T-cell (primary cell): ENCODE results near the gene UNC5C. TPM values are rescaled to one million over a fixed set of nuclear protein-coding genes. Genes with fewer than 3 reads are reported as not detected.

Source experiments
- ATAC-seq, 4 experiments: fragments of 200-7000 bp in 3 of 4; fragments of 150-1000 bp in 1 of 4; cut with Tn5 transposase; replicated peaks in 1 of 4; 1 replicate in 3 of 4; 2 replicates in 1 of 4; pipeline ENCODE4 v1.10.0; 2021; ENCODE audit warnings: moderate library complexity in 3 of 4, mild to moderate bottlenecking in 2 of 4, moderate number of reproducible peaks in 1 of 4
- CTCF ChIA-PET, 2 donors: fragments of 300-600 bp; sonication (Branson Sonifier 250); formaldehyde crosslinking; loops; one replicate each; lab custom pipeline; 2022; ENCODE audit warnings: antibody characterized with exemption in 2 of 2; lab: Charles Lee
- POLR2A ChIA-PET, 2 donors: fragments of 300-600 bp; sonication (Branson Sonifier 250); formaldehyde crosslinking; loops; one replicate each; lab custom pipeline; 2022; ENCODE audit warnings: antibody characterized with exemption in 2 of 2; lab: Charles Lee
- DNase-seq, 35 experiments: peaks; one replicate each; pipeline versions ENCODE4 v3.0.0 to v3.0.0-alpha.2; 2013 to 2023
- H3K27ac ChIP-seq: one replicate; pipeline ENCODE4 v1.5.1; 2013; ENCODE audit warnings: low read length
- H3K27me3 ChIP-seq, 2 experiments: replicated peaks in 1 of 2; 1 replicate in 1 of 2; 2 replicates in 1 of 2; pipeline versions ENCODE4 v1.6.1 to v1.7.0; 2013; ENCODE audit warnings: low read length in 1 of 2, mixed read lengths in 1 of 2; ENCODE audit not compliant: control insufficient read depth in 2 of 2, insufficient read depth in 2 of 2; ENCODE audit errors: extremely low read depth in 1 of 2
- H3K36me3 ChIP-seq, 2 donors: 1 replicate in 1 of 2; 2 replicates in 1 of 2; pipeline versions ENCODE4 v1.6.1 to v1.7.0; 2013; ENCODE audit warnings: low read length in 1 of 2; ENCODE audit not compliant: control insufficient read depth in 2 of 2, insufficient read depth in 1 of 2; ENCODE audit errors: extremely low read depth in 1 of 2
- H3K4me1 ChIP-seq, 2 experiments: 1 replicate in 1 of 2; 2 replicates in 1 of 2; pipeline versions ENCODE4 v1.6.1 to v1.7.0; 2013; ENCODE audit warnings: low read length in 2 of 2, mixed read lengths in 1 of 2; ENCODE audit not compliant: insufficient read depth in 2 of 2, control insufficient read depth in 1 of 2; ENCODE audit errors: extremely low read depth in 1 of 2
- H3K4me3 ChIP-seq, 2 donors: 1 replicate in 1 of 2; 2 replicates in 1 of 2; pipeline versions ENCODE4 v1.5.1 to v1.7.0; 2013; ENCODE audit warnings: mild to moderate bottlenecking in 2 of 2, low read length in 1 of 2, moderate library complexity in 1 of 2; ENCODE audit not compliant: control insufficient read depth in 1 of 2; ENCODE audit errors: extremely low read depth in 1 of 2
- H3K9me3 ChIP-seq: 2 replicates; pipeline ENCODE4 v1.7.0; 2013
- H3K27ac Mint-ChIP-seq, 2 donors: one replicate each; pipeline ENCODE4 v1.8.0; 2020 to 2021; ENCODE audit warnings: mild to moderate bottlenecking in 2 of 2, mixed read lengths in 2 of 2
- H3K27me3 Mint-ChIP-seq, 2 donors: one replicate each; pipeline ENCODE4 v1.8.0; 2021 to 2022; ENCODE audit warnings: mixed read lengths in 2 of 2
- H3K36me3 Mint-ChIP-seq: one replicate; pipeline ENCODE4 v1.8.0; 2021; ENCODE audit warnings: mixed read lengths
- H3K4me1 Mint-ChIP-seq, 3 donors: one replicate each; pipeline ENCODE4 v1.8.0; 2020 to 2022; ENCODE audit warnings: mixed read lengths in 3 of 3, mild to moderate bottlenecking in 1 of 3
- H3K4me3 Mint-ChIP-seq, 3 donors: one replicate each; pipeline ENCODE4 v1.8.0; 2020 to 2022; ENCODE audit warnings: mild to moderate bottlenecking in 3 of 3, mixed read lengths in 3 of 3, moderate library complexity in 3 of 3
- H3K9me3 Mint-ChIP-seq, 3 donors: one replicate each; pipeline ENCODE4 v1.8.0; 2020 to 2022; ENCODE audit warnings: mixed read lengths in 3 of 3
- WGBS: methylation state at CpG from one replicate; pipeline ENCODE4 v1.1.5; 2013; ENCODE audit warnings: missing lambda C conversion rate; ENCODE audit not compliant: insufficient coverage; 5-methylcytosine and 5-hydroxymethylcytosine counted together
- total RNA-seq, 35 experiments: library from RNA in 6 of 35; stranded (reverse) in 6 of 35; fragments of 120-200 nt in 1 of 35; gene quantifications; one replicate each; pipeline versions ENCODE4 v1.2.1 to v1.2.4 and lab custom pipeline; 2013 to 2026

Gene UNC5C
- total RNA-seq, 5 donors from 2014 or later (not counting 1 experiment from before 2014, with no cell fraction given): not detected

DNA sequence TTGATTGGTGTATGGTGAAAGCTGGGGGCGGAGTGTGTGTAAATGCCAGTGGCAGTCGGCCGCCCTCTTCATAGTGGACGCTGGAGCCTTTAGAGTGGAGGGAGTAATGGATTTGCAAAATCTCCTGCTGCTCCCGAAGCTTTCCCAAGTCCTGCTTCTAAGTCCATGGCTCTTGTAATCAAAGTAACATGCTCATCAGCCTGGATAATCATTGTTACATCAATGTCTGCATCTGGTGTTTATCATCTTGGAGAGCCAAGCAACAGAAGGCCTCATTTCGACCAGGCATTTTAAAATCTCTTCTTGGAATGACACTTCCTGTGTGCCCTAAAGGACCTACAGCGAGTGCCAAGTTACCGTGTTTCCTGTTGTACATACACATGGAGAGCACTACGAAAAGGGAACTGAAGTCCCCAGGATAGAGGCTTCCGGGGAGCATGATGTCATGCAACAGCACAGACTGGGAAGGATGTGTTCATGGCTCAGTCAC is 32.2 kb downstream of the UNC5C start:
- no peak overlapping the region for H3K27ac ChIP-seq
- 80% methylated on average over 4 of the region's 10 CpGs for WGBS
- H3K36me3 Mint-ChIP-seq: no peaks in the 10 kb centered on the region
- no peak overlapping the region for H3K4me3 Mint-ChIP-seq
- DNase-seq (no peak), ATAC-seq (no peak)
- no peaks in the 10 kb centered on the region for H3K9me3 ChIP-seq
- H3K4me3 ChIP-seq: no peak overlapping the region
- no peak overlapping the region for H3K27ac Mint-ChIP-seq
- ChIA-PET POLR2A (no interaction called here), CTCF (no interaction called here)
- no peaks in the 10 kb centered on the region for H3K36me3 ChIP-seq
- H3K4me1 ChIP-seq: no peaks in the 10 kb centered on the region
- no peaks in the 10 kb centered on the region for H3K9me3 Mint-ChIP-seq
- H3K27me3 ChIP-seq: no peaks in the 10 kb centered on the region
- H3K27me3 Mint-ChIP-seq: no peaks in the 10 kb centered on the region
- no peaks in the 10 kb centered on the region for H3K4me1 Mint-ChIP-seq

DNA sequence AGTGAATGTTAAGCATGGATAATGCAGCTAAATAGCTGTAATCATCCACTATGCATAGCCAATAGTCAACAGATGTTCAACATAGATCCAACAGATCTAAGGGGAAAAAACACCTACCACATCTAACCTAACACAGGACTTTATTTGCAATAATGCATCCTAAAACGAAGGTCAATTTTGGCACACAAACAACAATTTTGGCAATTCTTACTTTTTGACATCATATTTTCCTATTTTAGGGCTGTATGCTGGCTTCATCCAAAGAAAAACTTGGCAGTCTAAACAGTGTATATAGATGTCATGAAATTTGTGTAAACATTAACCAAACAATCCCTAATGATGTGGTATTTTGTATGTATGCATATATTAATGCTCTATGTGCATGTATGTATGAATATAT is 33.2 kb downstream of the UNC5C start:
- Mint-ChIP-seq H3K36me3 (no peaks in the 10 kb centered on the region), H3K4me3 (no peak overlapping the region), H3K27ac (no peak overlapping the region), H3K4me1 (no peaks in the 10 kb centered on the region), H3K9me3 (no peaks in the 10 kb centered on the region), H3K27me3 (no peaks in the 10 kb centered on the region)
- Histone ChIP-seq H3K27me3 (no peaks in the 10 kb centered on the region), H3K4me1 (no peaks in the 10 kb centered on the region), H3K4me3 (no peak overlapping the region), H3K9me3 (no peaks in the 10 kb centered on the region), H3K27ac (no peak overlapping the region), H3K36me3 (no peaks in the 10 kb centered on the region)
- CTCF ChIA-PET: no interaction called here
- DNase-seq (no peak), ATAC-seq (no peak)
- no CpG with 5 or more reads among the region's 1 CpG for WGBS
- POLR2A ChIA-PET: no interaction called here

- CTCF ChIA-PET: no interaction called here
Measured at GRCh38 chr4:95513022-95513421, 35.8 kb downstream of the UNC5C start.

GRCh38 chr4:95511477-95511876 is 37.3 kb downstream of the UNC5C start:
- Mint-ChIP-seq H3K27ac (no peak overlapping the region), H3K9me3 (no peaks in the 10 kb centered on the region), H3K27me3 (no peaks in the 10 kb centered on the region), H3K4me1 (no peaks in the 10 kb centered on the region), H3K36me3 (no peaks in the 10 kb centered on the region), H3K4me3 (no peak overlapping the region)
- Histone ChIP-seq H3K36me3 (no peaks in the 10 kb centered on the region), H3K4me1 (no peaks in the 10 kb centered on the region), H3K27me3 (no peaks in the 10 kb centered on the region), H3K27ac (no peak overlapping the region), H3K4me3 (no peak overlapping the region), H3K9me3 (no peaks in the 10 kb centered on the region)
- ChIA-PET POLR2A (interaction anchor here in 1 of 2 donors (0.7 kb wide), 1 partner anchor 1046 kb away, joined by 3 read pairs; no protein-coding TSS in a partner anchor), CTCF (no interaction called here)
- DNase-seq (no peak), ATAC-seq (no peak)
- WGBS: no CpG with 5 or more reads among the region's 3 CpGs

More at GRCh38 chr4:95513022-95513421, 35.8 kb downstream of the UNC5C start:
- Mint-ChIP-seq H3K27me3 (no peaks in the 10 kb centered on the region), H3K36me3 (no peaks in the 10 kb centered on the region), H3K4me3 (no peak overlapping the region), H3K9me3 (no peaks in the 10 kb centered on the region), H3K4me1 (no peaks in the 10 kb centered on the region), H3K27ac (no peak overlapping the region)
- DNase-seq (no peak), ATAC-seq (no peak)
- H3K27ac ChIP-seq: no peak overlapping the region
- H3K27me3 ChIP-seq: no peaks in the 10 kb centered on the region
- H3K36me3 ChIP-seq: no peaks in the 10 kb centered on the region
- H3K9me3 ChIP-seq: no peaks in the 10 kb centered on the region
- WGBS: 93% methylated on average over 3 of the region's 4 CpGs
- H3K4me1 ChIP-seq: no peaks in the 10 kb centered on the region
- H3K4me3 ChIP-seq: no peak overlapping the region
- POLR2A ChIA-PET: no interaction called here

DNA sequence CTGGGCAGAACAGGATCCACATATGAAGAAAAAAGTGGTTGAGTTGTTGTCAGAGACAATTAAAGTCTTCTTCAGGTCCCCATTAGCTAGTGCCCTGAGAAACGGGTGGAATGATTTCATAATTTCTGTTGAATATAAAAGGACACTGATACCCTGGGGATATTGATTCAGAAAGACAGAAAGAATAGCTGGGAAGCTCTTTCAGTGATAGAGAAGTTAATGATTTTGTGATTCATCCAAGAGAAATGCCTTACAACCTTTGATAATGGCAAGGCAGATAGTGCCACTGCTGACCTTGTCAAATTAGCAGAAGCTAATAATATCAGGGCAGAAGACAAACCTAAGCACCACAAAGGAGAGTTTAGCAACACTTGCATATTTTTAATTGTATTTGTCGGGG is 37.9 kb downstream of the UNC5C start:
- Mint-ChIP-seq H3K4me1 (no peaks in the 10 kb centered on the region), H3K27me3 (no peaks in the 10 kb centered on the region), H3K36me3 (no peaks in the 10 kb centered on the region), H3K9me3 (no peaks in the 10 kb centered on the region), H3K4me3 (no peak overlapping the region), H3K27ac (no peak overlapping the region)
- ChIA-PET POLR2A (interaction anchor here in 1 of 2 donors (0.7 kb wide), 1 partner anchor 1046 kb away, joined by 3 read pairs; no protein-coding TSS in a partner anchor), CTCF (interaction anchor here (0.6 to 1.0 kb wide), 2 partner anchors 142 to 355 kb away, joined by 3 to 4 read pairs; no protein-coding TSS in a partner anchor)
- Histone ChIP-seq H3K9me3 (no peaks in the 10 kb centered on the region), H3K4me3 (no peak overlapping the region), H3K27ac (no peak overlapping the region), H3K36me3 (no peaks in the 10 kb centered on the region), H3K4me1 (no peaks in the 10 kb centered on the region), H3K27me3 (no peaks in the 10 kb centered on the region)
- no peak for DNase-seq
- no peak for ATAC-seq
- WGBS: no CpG with 5 or more reads among the region's 2 CpGs

DNA sequence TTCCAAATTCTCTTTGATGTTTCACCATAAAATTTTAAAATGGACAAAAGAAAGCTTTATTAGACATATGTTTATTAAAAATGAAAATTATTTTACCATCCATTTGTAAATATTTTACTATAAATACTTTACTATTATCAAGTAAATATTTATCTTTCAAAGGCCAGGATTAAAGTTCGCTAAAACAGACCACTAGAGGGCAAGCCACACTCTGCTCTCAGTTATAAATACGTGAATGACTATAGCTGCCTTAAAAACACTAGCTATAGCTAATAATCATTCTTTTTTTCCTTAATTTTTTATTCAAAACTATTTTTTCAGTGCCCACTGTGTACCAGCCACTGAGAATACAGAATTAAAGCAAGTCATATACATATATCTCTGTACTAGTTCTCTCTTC is 38.6 kb downstream of the UNC5C start:
- no peaks in the 10 kb centered on the region for H3K27me3 Mint-ChIP-seq
- no peaks in the 10 kb centered on the region for H3K4me1 Mint-ChIP-seq
- no peaks in the 10 kb centered on the region for H3K36me3 Mint-ChIP-seq
- no CpG with 5 or more reads among the region's 2 CpGs for WGBS
- Histone ChIP-seq H3K4me1 (no peaks in the 10 kb centered on the region), H3K36me3 (no peaks in the 10 kb centered on the region), H3K4me3 (no peak overlapping the region), H3K27me3 (no peaks in the 10 kb centered on the region), H3K9me3 (no peaks in the 10 kb centered on the region), H3K27ac (no peak overlapping the region)
- POLR2A ChIA-PET: no interaction called here
- CTCF ChIA-PET: interaction anchor here in 1 of 2 donors (1.0 kb wide), 1 partner anchor 354 kb away, joined by 4 read pairs; no protein-coding TSS in a partner anchor
- no peak overlapping the region for H3K27ac Mint-ChIP-seq
- H3K9me3 Mint-ChIP-seq: no peaks in the 10 kb centered on the region
- ATAC-seq (no peak), DNase-seq (no peak)
- no peak overlapping the region for H3K4me3 Mint-ChIP-seq
